GM12873 (cell line): ENCODE results near the gene TSPAN14.

ENCODE experiments used
- TF ChIP-seq, protein P1 (sequence below): IDR thresholded peaks from 2 replicates; pipeline ENCODE4 v1.5.1; 2012; ENCODE audit warnings: low read depth, mild to moderate bottlenecking, moderate library complexity, low read length, control low read depth; ENCODE audit not compliant: insufficient read depth; ENCODE audit errors: missing control alignments

Gene TSPAN14

GRCh38 chr10:80571352-80571751, 117.2 kb downstream of the TSPAN14 start:
- TF ChIP-seq, protein P1, sequence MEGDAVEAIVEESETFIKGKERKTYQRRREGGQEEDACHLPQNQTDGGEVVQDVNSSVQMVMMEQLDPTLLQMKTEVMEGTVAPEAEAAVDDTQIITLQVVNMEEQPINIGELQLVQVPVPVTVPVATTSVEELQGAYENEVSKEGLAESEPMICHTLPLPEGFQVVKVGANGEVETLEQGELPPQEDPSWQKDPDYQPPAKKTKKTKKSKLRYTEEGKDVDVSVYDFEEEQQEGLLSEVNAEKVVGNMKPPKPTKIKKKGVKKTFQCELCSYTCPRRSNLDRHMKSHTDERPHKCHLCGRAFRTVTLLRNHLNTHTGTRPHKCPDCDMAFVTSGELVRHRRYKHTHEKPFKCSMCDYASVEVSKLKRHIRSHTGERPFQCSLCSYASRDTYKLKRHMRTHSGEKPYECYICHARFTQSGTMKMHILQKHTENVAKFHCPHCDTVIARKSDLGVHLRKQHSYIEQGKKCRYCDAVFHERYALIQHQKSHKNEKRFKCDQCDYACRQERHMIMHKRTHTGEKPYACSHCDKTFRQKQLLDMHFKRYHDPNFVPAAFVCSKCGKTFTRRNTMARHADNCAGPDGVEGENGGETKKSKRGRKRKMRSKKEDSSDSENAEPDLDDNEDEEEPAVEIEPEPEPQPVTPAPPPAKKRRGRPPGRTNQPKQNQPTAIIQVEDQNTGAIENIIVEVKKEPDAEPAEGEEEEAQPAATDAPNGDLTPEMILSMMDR: no peak

GRCh38 chr10:80579181-80579763, 125.2 kb downstream of the TSPAN14 start:
- TF ChIP-seq, protein P1: no peak

- TF ChIP-seq, protein P1: no peak
Measured at GRCh38 chr10:80579849-80580637, 125.9 kb downstream of the TSPAN14 start.

- TF ChIP-seq, protein P1: no peak
Measured at GRCh38 chr10:80580638-80581468, 126.7 kb downstream of the TSPAN14 start.

- TF ChIP-seq, protein P1: no peak
Measured at GRCh38 chr10:80581469-80581835, 127.3 kb downstream of the TSPAN14 start.

- TF ChIP-seq, protein P1: no peak
Measured at GRCh38 chr10:80582286-80582960, 128.3 kb downstream of the TSPAN14 start.
